Smooth muscle cell (in vitro differentiated cells): ENCODE results near the gene KANSL1L. TPM values are rescaled to one million over a fixed set of nuclear protein-coding genes. Genes with fewer than 3 reads are reported as not detected.

Source experiments
- DNase-seq: peaks from one replicate; lab custom pipeline; 2025; ENCODE audit not compliant: unreplicated experiment; lab: John Stamatoyannopoulos, UW
- H2AFZ ChIP-seq: fragments of 200-600 bp; sonication (generic); 2 replicates; pipeline ENCODE4 v1.6.0; 2016; ENCODE audit warnings: antibody characterized with exemption, low read depth, mild to moderate bottlenecking
- H3F3A ChIP-seq: fragments of 200-600 bp; sonication (generic); 2 replicates; pipeline ENCODE4 v1.6.0; 2017; ENCODE audit warnings: antibody characterized with exemption, low read depth
- H3K27ac ChIP-seq: fragments of 200-600 bp; sonication (generic); 2 replicates; pipeline ENCODE4 v1.5.1; 2016; ENCODE audit warnings: low read depth, mild to moderate bottlenecking
- H3K27me3 ChIP-seq: fragments of 200-600 bp; sonication (generic); 2 replicates; pipeline ENCODE4 v1.6.1; 2016; ENCODE audit warnings: low read depth, mild to moderate bottlenecking
- H3K36me3 ChIP-seq: fragments of 200-600 bp; sonication (generic); 2 replicates; pipeline ENCODE4 v1.5.1; 2016; ENCODE audit warnings: low read depth
- H3K4me1 ChIP-seq: fragments of 200-600 bp; sonication (generic); 2 replicates; pipeline ENCODE4 v1.5.1; 2016; ENCODE audit warnings: low read depth
- H3K4me2 ChIP-seq: fragments of 200-600 bp; sonication (generic); 2 replicates; pipeline ENCODE4 v1.6.0; 2016; ENCODE audit warnings: mild to moderate bottlenecking
- H3K4me3 ChIP-seq: fragments of 200-600 bp; sonication (generic); 2 replicates; pipeline ENCODE4 v1.5.1; 2016; ENCODE audit warnings: mild to moderate bottlenecking
- H3K79me2 ChIP-seq: fragments of 200-600 bp; sonication (generic); 2 replicates; pipeline ENCODE4 v1.6.0; 2016; ENCODE audit warnings: low read depth, mild to moderate bottlenecking
- H3K9ac ChIP-seq: fragments of 200-600 bp; sonication (generic); 2 replicates; pipeline ENCODE4 v1.6.0; 2016; ENCODE audit warnings: low read depth
- H3K9me3 ChIP-seq: fragments of 200-600 bp; sonication (generic); replicated peaks from 2 replicates; pipeline ENCODE4 v1.5.1; 2016; ENCODE audit warnings: low read depth
- H4K20me1 ChIP-seq: fragments of 200-600 bp; sonication (generic); 2 replicates; pipeline ENCODE4 v1.6.0; 2016; ENCODE audit warnings: low read depth
- WGBS: methylation state at CpG from one replicate; pipeline ENCODE4 v1.1.7; 2016; ENCODE audit warnings: low lambda C conversion rate; 5-methylcytosine and 5-hydroxymethylcytosine counted together
- polyA plus RNA-seq: library from polyadenylated mRNA; unstranded; fragments of >200 nt; fragmentation: Nextera tagmentation; extraction: Ambion mirVana; gene quantifications from 2 replicates; pipeline ENCODE4 v1.2.1, GENCODE V29; 2016
- total RNA-seq: library from RNA; depleted of rRNA; stranded (reverse); fragments of >200 nt; gene quantifications from 2 replicates; pipeline ENCODE4 v1.2.3, GENCODE V29; 2014
- TF ChIP-seq, protein P1 (sequence below): fragments of 200-600 bp; sonication (generic); IDR thresholded peaks from 2 replicates; pipeline ENCODE4 v1.5.1; 2017; ENCODE audit warnings: borderline replicate concordance, mild to moderate bottlenecking, antibody characterized with exemption; ENCODE audit not compliant: insufficient read depth, poor library complexity, severe bottlenecking

KANSL1L gene
- total and polyA plus RNA-seq, 2 experiments from 2014 or later, result 3.6 to 27.0 TPM

DNA sequence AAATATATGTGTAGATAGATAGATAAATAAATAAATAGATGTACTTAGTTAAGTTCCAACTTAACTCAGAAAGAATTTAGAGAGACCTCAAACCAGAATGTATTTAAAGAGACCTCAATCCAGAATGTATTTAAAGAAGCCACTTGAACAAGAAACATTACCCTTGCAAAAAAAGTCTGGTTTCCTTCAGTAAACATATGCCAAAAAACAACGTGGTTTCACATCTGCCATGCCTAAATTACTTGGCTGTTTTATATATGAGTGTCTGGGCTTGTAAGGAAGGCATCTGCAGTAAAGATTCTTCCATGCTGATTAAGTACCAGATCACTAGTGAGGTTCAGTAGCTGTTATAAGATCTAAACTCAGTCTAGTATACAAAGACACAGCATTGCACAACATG, 197.9 kb downstream of the KANSL1L start:
- H3K4me1 ChIP-seq, result no peaks in the 10 kb centered on the region
- no peak overlapping the region for H2AFZ ChIP-seq
- peak overlapping the region; percentile 19 for H3K4me2 ChIP-seq
- no peak overlapping the region for H3K9ac ChIP-seq
- no peak for DNase-seq
- H3K27me3 ChIP-seq, result no peaks in the 10 kb centered on the region
- WGBS, result 3% methylated on average over 1 of the region's 1 CpG
- peaks cover 3% of the 10 kb centered on the region for H3F3A ChIP-seq
- H3K27ac ChIP-seq, result no peak overlapping the region
- H3K4me3 ChIP-seq, result no peak overlapping the region
- H3K36me3 ChIP-seq, result no peaks in the 10 kb centered on the region
- TF ChIP-seq, protein P1, sequence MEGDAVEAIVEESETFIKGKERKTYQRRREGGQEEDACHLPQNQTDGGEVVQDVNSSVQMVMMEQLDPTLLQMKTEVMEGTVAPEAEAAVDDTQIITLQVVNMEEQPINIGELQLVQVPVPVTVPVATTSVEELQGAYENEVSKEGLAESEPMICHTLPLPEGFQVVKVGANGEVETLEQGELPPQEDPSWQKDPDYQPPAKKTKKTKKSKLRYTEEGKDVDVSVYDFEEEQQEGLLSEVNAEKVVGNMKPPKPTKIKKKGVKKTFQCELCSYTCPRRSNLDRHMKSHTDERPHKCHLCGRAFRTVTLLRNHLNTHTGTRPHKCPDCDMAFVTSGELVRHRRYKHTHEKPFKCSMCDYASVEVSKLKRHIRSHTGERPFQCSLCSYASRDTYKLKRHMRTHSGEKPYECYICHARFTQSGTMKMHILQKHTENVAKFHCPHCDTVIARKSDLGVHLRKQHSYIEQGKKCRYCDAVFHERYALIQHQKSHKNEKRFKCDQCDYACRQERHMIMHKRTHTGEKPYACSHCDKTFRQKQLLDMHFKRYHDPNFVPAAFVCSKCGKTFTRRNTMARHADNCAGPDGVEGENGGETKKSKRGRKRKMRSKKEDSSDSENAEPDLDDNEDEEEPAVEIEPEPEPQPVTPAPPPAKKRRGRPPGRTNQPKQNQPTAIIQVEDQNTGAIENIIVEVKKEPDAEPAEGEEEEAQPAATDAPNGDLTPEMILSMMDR, result no peak
- no peaks in the 10 kb centered on the region for H3K79me2 ChIP-seq
- H3K9me3 ChIP-seq, result no peaks in the 10 kb centered on the region
- no peaks in the 10 kb centered on the region for H4K20me1 ChIP-seq

Other genes starting within 250 kb of the KANSL1L start
- 53.2 and 64.3 TPM in 2 replicates for gene RPE, start 168.8 kb downstream of the KANSL1L start, total RNA-seq
- gene RPE, start 168.8 kb downstream of the KANSL1L start, polyA plus RNA-seq, result 24.3 and 25.1 TPM in 2 replicates
- 6.2 and 7.5 TPM in 2 replicates for gene ACADL, start 54.0 kb upstream of the KANSL1L start, total RNA-seq
- 1.3 and 5.4 TPM in 2 replicates for gene ACADL, start 54.0 kb upstream of the KANSL1L start, polyA plus RNA-seq
- not detected in 2 replicates for gene MYL1, start 143.8 kb upstream of the KANSL1L start, total RNA-seq
- gene MYL1, start 143.8 kb upstream of the KANSL1L start, polyA plus RNA-seq, result not detected in 2 replicates